Stimulated activated CD8-positive, alpha-beta memory T cell treated with anti-CD3 and anti-CD28 coated beads, Interleukin-12 subunit alpha, Interleukin-12 subunit beta, amount 100 ng/mL, for 24 hours (primary cell): ENCODE data around the gene BCAS3.

Experiments used
- DNase-seq: peaks from one replicate; pipeline ENCODE4 v3.0.0-alpha.2; 2020; ENCODE audit errors: extremely low read depth

Gene BCAS3

GRCh38 chr17:61382796-61383688 is 705.4 kb downstream of the BCAS3 start:
- DNase-seq: no peak

- DNase-seq: no peak
These were observed 706.1 kb downstream of the BCAS3 start for GRCh38 chr17:61383689-61384201.

GRCh38 chr17:61384354-61384691 is 706.7 kb downstream of the BCAS3 start:
- DNase-seq: no peak

- no peak for DNase-seq
These were observed 707.3 kb downstream of the BCAS3 start for GRCh38 chr17:61384692-61385576.

- no peak for DNase-seq
These were observed 708.1 kb downstream of the BCAS3 start for GRCh38 chr17:61385577-61386236.

- DNase-seq: no peak
These were observed 708.6 kb downstream of the BCAS3 start for GRCh38 chr17:61386251-61386650.

GRCh38 chr17:61387011-61387410 is 709.4 kb downstream of the BCAS3 start:
- no peak for DNase-seq

- no peak for DNase-seq
These were observed 710.1 kb downstream of the BCAS3 start for GRCh38 chr17:61387511-61388305.

GRCh38 chr17:61388561-61389356 is 711.1 kb downstream of the BCAS3 start:
- DNase-seq: no peak

- DNase-seq: no peak
These were observed 712.2 kb downstream of the BCAS3 start for GRCh38 chr17:61389670-61390478.

- DNase-seq: no peak
These were observed 712.8 kb downstream of the BCAS3 start for GRCh38 chr17:61390479-61390791.

GRCh38 chr17:61391595-61392291 is 714.1 kb downstream of the BCAS3 start:
- no peak for DNase-seq

- no peak for DNase-seq
These were observed 715.0 kb downstream of the BCAS3 start for GRCh38 chr17:61392679-61393078.

GRCh38 chr17:61393550-61393903 is 715.9 kb downstream of the BCAS3 start:
- no peak for DNase-seq

- DNase-seq: no peak
These were observed 716.4 kb downstream of the BCAS3 start for GRCh38 chr17:61393904-61394629.

- no peak for DNase-seq
These were observed 717.2 kb downstream of the BCAS3 start for GRCh38 chr17:61394630-61395408.

- DNase-seq: no peak
These were observed 717.8 kb downstream of the BCAS3 start for GRCh38 chr17:61395409-61395982.
